ENCODE data around the gene CNST.

The CNST gene

DNA sequence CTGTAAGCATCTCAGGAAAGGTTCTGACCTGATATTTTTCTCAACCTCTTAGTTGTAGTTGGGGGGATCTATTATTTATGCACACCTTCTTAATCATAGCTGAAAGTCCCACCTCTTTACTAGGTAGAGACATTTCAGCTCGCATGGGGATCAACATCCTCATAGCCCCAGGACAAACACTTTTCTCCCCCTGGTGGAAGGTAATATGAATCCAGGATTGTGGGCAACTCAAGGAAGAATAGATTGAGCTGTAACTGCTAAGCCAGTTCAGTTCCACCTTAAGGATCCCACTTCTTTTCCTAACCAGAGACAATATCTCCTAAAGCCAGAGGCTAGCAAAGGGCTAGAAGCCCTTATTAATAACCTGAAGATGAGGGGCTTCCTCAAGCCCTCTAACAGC, 33.7 kb upstream of the CNST start:
- no peak for TF ChIP-seq Cebpa-rat (IDR thresholded peaks at IDR 0.05)
- Histone ChIP-seq H3K27me3 (no peaks in the 10 kb centered on the region), H3K27ac (no peak overlapping the region), H3K4me1 (peaks cover 10% of the 10 kb centered on the region), H3K36me3 (0 out of 2 replicates have a peak, but pooled peaks cover under 1% of the 10 kb centered on the region), H4K20me1 (no peaks in the 10 kb centered on the region), H3K9ac (no peak overlapping the region), H3K4me2 (no peak overlapping the region), H3K4me3 (no peak overlapping the region), H3K9me3 (peaks cover 39% of the 10 kb centered on the region)

- Histone ChIP-seq H3K4me1 (peaks cover 7% of the 10 kb centered on the region; the same call in 1 of the 2 replicates), H3K9ac (no peak overlapping the region), H3K27ac (no peak overlapping the region), H3K27me3 (no peaks in the 10 kb centered on the region), H3K36me3 (0 out of 2 replicates have a peak, but pooled peaks cover 9% of the 10 kb centered on the region), H3K4me3 (no peak overlapping the region), H3K9me3 (peaks cover 36% of the 10 kb centered on the region), H4K20me1 (no peaks in the 10 kb centered on the region), H3K4me2 (no peak overlapping the region)
- TF ChIP-seq Cebpa-rat (IDR thresholded peaks at IDR 0.05), result no peak
These were observed 32.8 kb upstream of the CNST start for GRCh38 chr1:246533371-246533905.

- H4K20me1 ChIP-seq, result no peaks in the 10 kb centered on the region
- H3K9me3 ChIP-seq, result peaks cover 32% of the 10 kb centered on the region
- H3K36me3 ChIP-seq, result peaks cover 15% of the 10 kb centered on the region
- no peak overlapping the region for H3K4me2 ChIP-seq
- no peak overlapping the region for H3K4me3 ChIP-seq
- no peak for TF ChIP-seq Cebpa-rat (IDR thresholded peaks at IDR 0.05)
- H3K4me1 ChIP-seq, result peaks cover 7% of the 10 kb centered on the region; the same call in 1 of the 2 replicates
- H3K27ac ChIP-seq, result no peak overlapping the region
- H3K27me3 ChIP-seq, result no peaks in the 10 kb centered on the region
- H3K9ac ChIP-seq, result no peak overlapping the region
These were observed 32.1 kb upstream of the CNST start for GRCh38 chr1:246534114-246534513.

GRCh38 chr1:246537441-246537840, 28.8 kb upstream of the CNST start:
- Histone ChIP-seq H3K9ac (no peak overlapping the region), H3K9me3 (no peaks in the 10 kb centered on the region), H3K27ac (no peak overlapping the region), H3K27me3 (no peaks in the 10 kb centered on the region), H4K20me1 (no peaks in the 10 kb centered on the region), H3K4me3 (no peak overlapping the region), H3K36me3 (peaks cover 48% of the 10 kb centered on the region), H3K4me2 (no peak overlapping the region), H3K4me1 (no peaks in the 10 kb centered on the region)
- TF ChIP-seq Cebpa-rat (IDR thresholded peaks at IDR 0.05), result no peak

GRCh38 chr1:246537887-246538286, 28.4 kb upstream of the CNST start:
- Histone ChIP-seq H3K27ac (no peak overlapping the region), H3K4me1 (no peaks in the 10 kb centered on the region), H3K4me2 (no peak overlapping the region), H4K20me1 (no peaks in the 10 kb centered on the region), H3K9me3 (no peaks in the 10 kb centered on the region), H3K4me3 (no peak overlapping the region), H3K27me3 (no peaks in the 10 kb centered on the region), H3K36me3 (peaks cover 52% of the 10 kb centered on the region), H3K9ac (no peak overlapping the region)
- TF ChIP-seq Cebpa-rat (IDR thresholded peaks at IDR 0.05), result no peak

GRCh38 chr1:246540738-246541491, 25.3 kb upstream of the CNST start:
- TF ChIP-seq Cebpa-rat (IDR thresholded peaks at IDR 0.05), result no peak
- Histone ChIP-seq H3K36me3 (peaks cover 82% of the 10 kb centered on the region), H3K27me3 (no peaks in the 10 kb centered on the region), H3K4me3 (no peak overlapping the region), H4K20me1 (no peaks in the 10 kb centered on the region), H3K4me2 (no peak overlapping the region), H3K4me1 (no peaks in the 10 kb centered on the region), H3K9ac (no peak overlapping the region), H3K9me3 (no peaks in the 10 kb centered on the region), H3K27ac (no peak overlapping the region)

GRCh38 chr1:246544001-246544400, 22.3 kb upstream of the CNST start:
- no peak overlapping the region for H3K27ac ChIP-seq
- H3K4me1 ChIP-seq, result no peaks in the 10 kb centered on the region
- peaks cover 91% of the 10 kb centered on the region for H3K36me3 ChIP-seq
- no peaks in the 10 kb centered on the region for H3K27me3 ChIP-seq
- H4K20me1 ChIP-seq, result no peaks in the 10 kb centered on the region
- H3K9ac ChIP-seq, result no peak overlapping the region
- H3K9me3 ChIP-seq, result no peaks in the 10 kb centered on the region
- no peak for TF ChIP-seq Cebpa-rat (IDR thresholded peaks at IDR 0.05)
- no peak overlapping the region for H3K4me3 ChIP-seq
- no peak overlapping the region for H3K4me2 ChIP-seq

DNA sequence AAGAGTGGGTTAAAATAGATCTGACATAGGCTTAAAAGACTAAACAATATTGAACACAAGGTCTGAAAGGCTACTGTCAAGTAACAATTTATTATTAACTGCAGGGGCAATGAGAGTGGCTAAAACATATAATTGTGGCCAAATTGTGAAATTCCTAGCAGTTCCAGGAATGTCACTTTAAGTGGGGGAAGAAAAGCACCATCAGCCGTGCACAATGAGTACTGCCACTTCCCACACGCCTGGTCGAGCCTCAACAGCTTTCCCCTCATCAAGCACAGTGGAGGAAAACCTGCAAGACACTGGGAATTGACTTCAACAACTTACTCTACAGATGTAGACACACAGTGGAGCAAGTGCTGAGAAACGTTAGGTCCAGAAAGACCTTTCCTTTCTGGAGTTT, 16.6 kb upstream of the CNST start:
- H3K36me3 ChIP-seq, result peaks cover 92% of the 10 kb centered on the region

GRCh38 chr1:246550402-246550801, 15.9 kb upstream of the CNST start:
- no peak overlapping the region for H3K4me3 ChIP-seq
- no peaks in the 10 kb centered on the region for H3K9me3 ChIP-seq
- no peak overlapping the region for H3K4me2 ChIP-seq
- H4K20me1 ChIP-seq, result peaks cover 56% of the 10 kb centered on the region
- no peaks in the 10 kb centered on the region for H3K4me1 ChIP-seq
- TF ChIP-seq Cebpa-rat (IDR thresholded peaks at IDR 0.05), result no peak
- H3K27me3 ChIP-seq, result no peaks in the 10 kb centered on the region
- no peak overlapping the region for H3K27ac ChIP-seq
- no peak overlapping the region for H3K9ac ChIP-seq
- H3K36me3 ChIP-seq, result peaks cover 93% of the 10 kb centered on the region

More for the DNA sequence above, 16.6 kb upstream of the CNST start:
- no peak for TF ChIP-seq Cebpa-rat (IDR thresholded peaks at IDR 0.05)
- H3K9me3 ChIP-seq, result no peaks in the 10 kb centered on the region
- no peak overlapping the region for H3K4me3 ChIP-seq
- no peak overlapping the region for H3K27ac ChIP-seq
- H3K4me2 ChIP-seq, result no peak overlapping the region
- H3K9ac ChIP-seq, result no peak overlapping the region
- H3K4me1 ChIP-seq, result no peaks in the 10 kb centered on the region
- H4K20me1 ChIP-seq, result peaks cover 51% of the 10 kb centered on the region
- no peaks in the 10 kb centered on the region for H3K27me3 ChIP-seq

GRCh38 chr1:246552110-246552509, 14.1 kb upstream of the CNST start:
- TF ChIP-seq Cebpa-rat (IDR thresholded peaks at IDR 0.05), result no peak
- Histone ChIP-seq H3K9ac (no peak overlapping the region), H3K4me3 (no peak overlapping the region), H3K4me2 (no peak overlapping the region), H3K36me3 (peaks cover 95% of the 10 kb centered on the region), H4K20me1 (peaks cover 61% of the 10 kb centered on the region), H3K27me3 (no peaks in the 10 kb centered on the region), H3K4me1 (no peaks in the 10 kb centered on the region), H3K9me3 (no peaks in the 10 kb centered on the region), H3K27ac (no peak overlapping the region)
